PC-3 (cell line): ENCODE results near the gene OCA2.

ENCODE experiments used
- CTCF ChIP-seq: fragments of 300-600 bp; sonication (generic); conservative IDR thresholded peaks from 2 replicates; pipeline ENCODE4 v1.5.1; 2017; ENCODE audit warnings: antibody characterized with exemption, low read depth, mild to moderate bottlenecking, low read length
- EZH2 ChIP-seq: fragments of 300-600 bp; sonication (generic); IDR thresholded peaks from one replicate; pipeline ENCODE4 v1.6.1; 2017; ENCODE audit warnings: antibody characterized with exemption, mild to moderate bottlenecking, low read length; ENCODE audit not compliant: unreplicated experiment

- TF ChIP-seq CTCF (no peak), EZH2 (no peak)
Measured at GRCh38 chr15:27847775-27848710, 251.1 kb downstream of the OCA2 start.
